Prostate gland (tissue), 2 donors: ENCODE results near the gene DIP2B.

ENCODE experiments used
- CTCF ChIP-seq, 4 experiments: fragments of 200-600 bp in 2 of 4; fragments of 450-650 bp in 2 of 4; sonication (generic) in 2 of 4; IDR thresholded peaks; 1 replicate in 3 of 4; 2 replicates in 1 of 4; pipeline ENCODE4 v1.5.1; 2016 to 2019; ENCODE audit warnings: antibody characterized with exemption in 4 of 4, mild to moderate bottlenecking in 2 of 4, moderate library complexity in 2 of 4
- POLR2A ChIP-seq: fragments of 450-650 bp; IDR thresholded peaks from one replicate; pipeline ENCODE4 v1.6.1; 2016; ENCODE audit warnings: antibody characterized with exemption, mild to moderate bottlenecking
- POLR2AphosphoS5 ChIP-seq: sonication (generic); formaldehyde crosslinking; IDR thresholded peaks from one replicate; pipeline ENCODE4 v1.6.1; 2017; ENCODE audit warnings: antibody characterized with exemption

- TF ChIP-seq CTCF (IDR thresholded peaks at IDR 0.05) (no peak), POLR2AphosphoS5 (no peak), POLR2A (no peak)
Observed at GRCh38 chr12:50549885-50550284, 45.1 kb downstream of the DIP2B start.
